HUES6 (cell line): ENCODE measurements around the gene ZNF764.

Experiments
- H3K27ac ChIP-seq: 2 replicates; pipeline ENCODE4 v1.7.0; 2013; ENCODE audit warnings: low read depth, mild to moderate bottlenecking, low read length, inconsistent platforms
- H3K27me3 ChIP-seq: 2 replicates; pipeline ENCODE4 v1.6.1; 2013; ENCODE audit warnings: low read length; ENCODE audit not compliant: control insufficient read depth, insufficient read depth
- H3K36me3 ChIP-seq: 2 replicates; pipeline ENCODE4 v1.6.1; 2013; ENCODE audit warnings: low read length; ENCODE audit not compliant: control insufficient read depth, insufficient read depth
- H3K4me1 ChIP-seq: 2 replicates; pipeline ENCODE4 v1.6.1; 2013; ENCODE audit warnings: low read length; ENCODE audit not compliant: control insufficient read depth, insufficient read depth
- H3K4me3 ChIP-seq: 2 replicates; pipeline ENCODE4 v1.5.1; 2013; ENCODE audit warnings: low read depth, low read length
- H3K9ac ChIP-seq: one replicate; pipeline ENCODE4 v1.6.1; 2013; ENCODE audit warnings: mild to moderate bottlenecking, low read length
- H3K9me3 ChIP-seq: 2 replicates; pipeline ENCODE4 v1.6.1; 2013; ENCODE audit warnings: low read depth, low read length; ENCODE audit not compliant: control insufficient read depth, insufficient read depth

The ZNF764 gene

GRCh38 chr16:30510376-30510938 is 47.7 kb downstream of the ZNF764 start:
- H3K9ac ChIP-seq: no peak overlapping the region
- no peaks in the 10 kb centered on the region for H3K9me3 ChIP-seq
- H3K27me3 ChIP-seq: peaks cover 2% of the 10 kb centered on the region; the same call in 1 of the 2 replicates
- H3K4me3 ChIP-seq: no peak overlapping the region
- H3K36me3 ChIP-seq: no peaks in the 10 kb centered on the region
- H3K4me1 ChIP-seq: no peaks in the 10 kb centered on the region
- H3K27ac ChIP-seq: no peak overlapping the region

- Histone ChIP-seq H3K27ac (no peak overlapping the region), H3K36me3 (no peaks in the 10 kb centered on the region), H3K4me3 (no peak overlapping the region), H3K27me3 (peaks cover 2% of the 10 kb centered on the region; the same call in 1 of the 2 replicates), H3K4me1 (no peaks in the 10 kb centered on the region), H3K9me3 (no peaks in the 10 kb centered on the region), H3K9ac (no peak overlapping the region)
These were observed 49.0 kb downstream of the ZNF764 start for GRCh38 chr16:30509081-30509765.
